Measurements from ENCODE around the gene RIMS4. TPM values are rescaled to one million over a fixed set of nuclear protein-coding genes. Genes with fewer than 3 reads are reported as not detected.

RIMS4 gene
- total RNA-seq, 1 donor from 2014 or later, result 6.3 TPM

DNA sequence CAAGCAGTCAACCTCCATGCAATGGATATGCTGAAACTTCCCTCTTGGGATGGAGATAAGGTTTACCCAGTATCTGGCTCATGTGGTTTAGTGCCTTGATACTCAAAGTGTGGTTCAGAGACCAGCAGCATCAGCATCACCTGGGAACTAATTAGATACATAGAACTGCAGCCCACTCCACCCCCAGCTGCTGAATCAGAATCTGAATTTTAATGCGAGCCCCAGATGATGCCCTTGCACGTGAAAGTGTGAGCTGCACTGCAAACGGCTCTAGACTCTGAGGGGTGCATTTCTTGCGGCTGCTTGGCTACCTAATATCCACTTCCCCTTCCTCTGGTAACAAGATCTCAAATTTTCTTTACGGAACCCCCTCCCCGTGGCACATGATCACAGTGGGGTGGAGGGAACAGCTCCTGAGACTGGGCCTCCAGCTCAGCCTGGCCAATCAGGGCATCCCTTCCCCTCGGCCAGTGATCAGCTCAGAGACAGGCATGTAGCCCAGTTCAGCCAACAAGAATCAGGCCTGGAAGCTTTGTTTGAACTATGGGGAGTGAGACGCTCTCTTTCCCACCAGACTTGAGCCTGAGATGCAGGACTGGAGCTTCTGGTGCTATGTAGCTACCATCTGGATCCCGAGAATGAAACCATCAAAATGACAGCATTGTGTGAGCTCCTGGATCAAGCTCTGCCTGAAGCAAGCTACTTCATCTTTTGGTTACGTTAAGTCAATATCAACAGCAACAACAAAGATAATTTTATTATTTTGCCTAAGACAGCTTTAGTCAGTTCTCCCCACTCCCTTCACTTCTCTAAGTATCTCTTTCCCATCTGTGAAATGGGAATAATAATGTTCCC is 51.9 kb downstream of the RIMS4 start:
- Mint-ChIP-seq H3K4me3 (ENCODE audit: low read depth) (no peak overlapping the region), H3K9me3 (ENCODE audit: low read depth) (no peaks in the 10 kb centered on the region), H3K4me1 (ENCODE audit: low read depth) (no peaks in the 10 kb centered on the region), H3K27ac (no peak overlapping the region), H3K27me3 (peaks cover 8% of the 10 kb centered on the region), H3K36me3 (ENCODE audit: insufficient read depth) (no peaks in the 10 kb centered on the region)
- no peak for DNase-seq (ENCODE audit: low spot score, unreplicated experiment)
- TF ChIP-seq, protein P1, sequence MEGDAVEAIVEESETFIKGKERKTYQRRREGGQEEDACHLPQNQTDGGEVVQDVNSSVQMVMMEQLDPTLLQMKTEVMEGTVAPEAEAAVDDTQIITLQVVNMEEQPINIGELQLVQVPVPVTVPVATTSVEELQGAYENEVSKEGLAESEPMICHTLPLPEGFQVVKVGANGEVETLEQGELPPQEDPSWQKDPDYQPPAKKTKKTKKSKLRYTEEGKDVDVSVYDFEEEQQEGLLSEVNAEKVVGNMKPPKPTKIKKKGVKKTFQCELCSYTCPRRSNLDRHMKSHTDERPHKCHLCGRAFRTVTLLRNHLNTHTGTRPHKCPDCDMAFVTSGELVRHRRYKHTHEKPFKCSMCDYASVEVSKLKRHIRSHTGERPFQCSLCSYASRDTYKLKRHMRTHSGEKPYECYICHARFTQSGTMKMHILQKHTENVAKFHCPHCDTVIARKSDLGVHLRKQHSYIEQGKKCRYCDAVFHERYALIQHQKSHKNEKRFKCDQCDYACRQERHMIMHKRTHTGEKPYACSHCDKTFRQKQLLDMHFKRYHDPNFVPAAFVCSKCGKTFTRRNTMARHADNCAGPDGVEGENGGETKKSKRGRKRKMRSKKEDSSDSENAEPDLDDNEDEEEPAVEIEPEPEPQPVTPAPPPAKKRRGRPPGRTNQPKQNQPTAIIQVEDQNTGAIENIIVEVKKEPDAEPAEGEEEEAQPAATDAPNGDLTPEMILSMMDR (IDR thresholded peaks at IDR 0.05; ENCODE audit: unreplicated experiment), result no peak

DNA sequence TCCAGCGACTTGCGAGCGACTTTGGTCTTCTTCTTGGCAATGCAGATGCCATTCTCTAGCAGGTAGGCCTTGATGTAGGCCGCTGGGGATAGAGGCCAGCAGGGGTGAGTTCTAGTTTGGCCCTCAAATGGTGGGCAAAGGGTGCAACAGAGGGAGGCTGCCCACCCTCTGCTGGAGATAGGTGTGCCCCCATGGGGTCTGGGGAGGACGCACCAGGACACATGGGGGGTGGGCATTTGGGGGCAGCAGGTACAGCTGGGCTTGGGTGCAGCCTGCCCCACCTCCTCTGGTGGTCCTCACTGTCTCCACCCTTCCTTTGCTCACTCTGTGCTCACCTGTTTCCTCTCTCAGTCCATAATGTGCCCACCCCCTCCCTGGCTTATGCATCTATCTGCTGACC is 53.4 kb downstream of the RIMS4 start:
- Mint-ChIP-seq H3K9me3 (ENCODE audit: low read depth) (no peaks in the 10 kb centered on the region), H3K36me3 (ENCODE audit: insufficient read depth) (no peaks in the 10 kb centered on the region), H3K4me1 (ENCODE audit: low read depth) (no peaks in the 10 kb centered on the region), H3K27me3 (peaks cover 8% of the 10 kb centered on the region), H3K4me3 (ENCODE audit: low read depth) (no peak overlapping the region), H3K27ac (no peak overlapping the region)
- TF ChIP-seq, protein P1 (IDR thresholded peaks at IDR 0.05; ENCODE audit: unreplicated experiment), result no peak
- no peak for DNase-seq (ENCODE audit: low spot score, unreplicated experiment)

DNA sequence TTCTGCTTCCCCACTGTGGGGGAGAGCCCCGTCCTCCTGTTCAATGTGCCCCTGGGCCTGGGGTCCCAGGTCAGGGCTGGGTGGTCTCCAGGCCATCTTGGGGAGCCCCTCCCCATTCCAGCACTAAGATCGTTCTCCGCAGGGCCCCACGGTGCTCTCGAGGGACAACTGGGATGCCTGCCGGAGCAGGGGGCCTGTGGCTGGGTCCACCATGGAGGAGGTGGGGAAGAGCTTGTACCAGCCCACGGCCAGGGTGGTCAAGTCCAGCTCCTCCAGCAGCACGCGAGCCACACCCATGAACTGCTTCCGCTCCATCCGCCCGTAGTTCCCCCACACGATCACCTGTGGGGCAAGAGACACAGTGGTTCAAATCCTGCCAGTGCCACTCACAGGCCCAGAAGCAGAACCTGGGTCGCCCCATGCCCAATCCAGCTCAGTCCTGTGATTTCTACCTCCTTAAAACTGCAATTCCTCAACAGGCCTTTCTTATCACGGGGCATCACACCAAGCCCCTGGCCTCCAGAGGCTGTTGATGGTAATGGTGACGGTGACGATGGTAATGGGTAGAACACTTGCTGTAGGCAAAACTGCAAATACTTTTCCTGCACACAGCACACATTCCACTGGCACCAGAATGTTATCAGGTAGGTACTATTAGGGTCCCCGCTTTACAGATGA is 54.2 kb downstream of the RIMS4 start:
- Mint-ChIP-seq H3K27me3 (peaks cover 10% of the 10 kb centered on the region), H3K9me3 (ENCODE audit: low read depth) (no peaks in the 10 kb centered on the region)
- no peak for DNase-seq (ENCODE audit: low spot score, unreplicated experiment)

DNA sequence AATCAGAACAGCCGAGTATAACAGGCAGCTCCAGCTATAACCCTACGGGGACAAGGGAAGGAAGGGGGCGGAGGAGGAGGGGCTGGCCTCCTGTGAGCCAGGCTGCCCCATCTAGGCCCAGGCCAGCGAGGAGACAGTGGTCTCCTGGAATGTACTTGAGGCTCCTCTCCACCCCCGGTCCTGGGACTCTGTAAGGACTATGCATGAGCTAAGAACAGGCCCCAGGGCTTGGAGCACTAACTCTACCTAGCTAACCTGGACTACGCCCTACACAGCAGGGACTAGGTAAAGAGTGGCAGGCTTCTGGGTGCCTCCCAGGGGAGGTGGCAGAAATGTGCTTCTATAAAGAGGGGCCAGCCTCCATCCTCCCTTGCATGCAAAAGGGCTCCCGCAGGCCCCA is 55.8 kb downstream of the RIMS4 start:
- peaks cover 11% of the 10 kb centered on the region for H3K27me3 Mint-ChIP-seq
- no peaks in the 10 kb centered on the region for H3K4me1 Mint-ChIP-seq (ENCODE audit: low read depth)
- no peaks in the 10 kb centered on the region for H3K36me3 Mint-ChIP-seq (ENCODE audit: insufficient read depth)
- H3K4me3 Mint-ChIP-seq (ENCODE audit: low read depth), result no peak overlapping the region
- TF ChIP-seq, protein P1 (IDR thresholded peaks at IDR 0.05; ENCODE audit: unreplicated experiment), result no peak
- H3K9me3 Mint-ChIP-seq (ENCODE audit: low read depth), result no peaks in the 10 kb centered on the region
- no peak for DNase-seq (ENCODE audit: low spot score, unreplicated experiment)
- no peak overlapping the region for H3K27ac Mint-ChIP-seq

More for the DNA sequence above, 54.2 kb downstream of the RIMS4 start:
- no peaks in the 10 kb centered on the region for H3K4me1 Mint-ChIP-seq (ENCODE audit: low read depth)
- H3K4me3 Mint-ChIP-seq (ENCODE audit: low read depth), result no peak overlapping the region
- no peaks in the 10 kb centered on the region for H3K36me3 Mint-ChIP-seq (ENCODE audit: insufficient read depth)
- H3K27ac Mint-ChIP-seq, result no peak overlapping the region
- TF ChIP-seq, protein P1 (IDR thresholded peaks at IDR 0.05; ENCODE audit: unreplicated experiment), result no peak

DNA sequence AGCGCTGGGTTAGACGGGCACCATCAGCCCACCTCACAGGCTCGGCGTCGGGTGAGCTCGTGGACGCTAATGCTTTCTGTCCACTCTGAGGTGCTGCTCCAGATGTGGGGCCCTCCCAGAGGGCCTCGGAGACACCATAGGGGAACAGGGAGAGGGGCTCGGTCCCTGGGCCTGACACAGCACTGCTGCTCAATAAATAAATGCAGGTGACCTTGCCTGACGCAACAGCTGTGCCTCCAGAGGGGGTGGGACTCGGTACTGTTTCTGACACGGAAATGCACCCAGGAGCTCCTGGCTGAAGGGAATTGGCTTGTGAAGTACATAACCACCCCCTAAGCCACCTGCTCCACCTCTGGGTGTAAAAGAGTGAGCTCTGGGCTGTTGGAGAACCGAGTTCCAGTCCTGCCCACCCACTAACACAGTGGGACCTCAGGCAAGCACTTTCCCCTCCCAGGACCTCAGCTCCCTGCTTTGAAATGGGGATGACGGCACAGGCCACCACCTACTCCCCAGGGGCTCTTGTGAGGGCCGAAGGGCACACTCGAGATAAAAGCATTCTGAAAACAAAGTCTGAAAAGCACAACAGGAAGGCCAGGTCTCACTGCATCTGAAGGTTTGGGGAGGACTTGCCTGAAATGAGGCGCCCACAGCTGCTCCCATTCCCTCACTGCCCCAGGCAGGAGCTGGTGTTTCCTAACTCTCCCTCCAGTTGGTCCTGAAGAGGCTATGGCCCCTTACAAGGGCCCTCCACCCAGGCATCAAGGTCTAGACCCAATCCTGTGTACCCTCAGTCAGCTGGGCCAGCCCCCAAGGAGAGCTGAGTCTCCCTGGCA is 58.0 kb downstream of the RIMS4 start:
- TF ChIP-seq, protein P1 (IDR thresholded peaks at IDR 0.05; ENCODE audit: unreplicated experiment), result no peak
- H3K9me3 Mint-ChIP-seq (ENCODE audit: low read depth), result no peaks in the 10 kb centered on the region
- no peak overlapping the region for H3K4me3 Mint-ChIP-seq (ENCODE audit: low read depth)
- no peaks in the 10 kb centered on the region for H3K36me3 Mint-ChIP-seq (ENCODE audit: insufficient read depth)
- H3K27me3 Mint-ChIP-seq, result peaks cover 24% of the 10 kb centered on the region
- H3K4me1 Mint-ChIP-seq (ENCODE audit: low read depth), result peaks cover 1% of the 10 kb centered on the region
- DNase-seq (ENCODE audit: low spot score, unreplicated experiment), result no peak
- H3K27ac Mint-ChIP-seq, result no peak overlapping the region
